NCI-H526 treated with DMSO at 0.1 percent for 48 hours (cell line): Measurements from ENCODE around the gene TRPT1.
A peak's percentile ranks its signal among the peaks of the same experiment; 100 is the strongest.

Experiments
- DNase-seq: peaks from one replicate; lab custom pipeline; 2025; lab: John Stamatoyannopoulos, UW

The TRPT1 gene

DNA sequence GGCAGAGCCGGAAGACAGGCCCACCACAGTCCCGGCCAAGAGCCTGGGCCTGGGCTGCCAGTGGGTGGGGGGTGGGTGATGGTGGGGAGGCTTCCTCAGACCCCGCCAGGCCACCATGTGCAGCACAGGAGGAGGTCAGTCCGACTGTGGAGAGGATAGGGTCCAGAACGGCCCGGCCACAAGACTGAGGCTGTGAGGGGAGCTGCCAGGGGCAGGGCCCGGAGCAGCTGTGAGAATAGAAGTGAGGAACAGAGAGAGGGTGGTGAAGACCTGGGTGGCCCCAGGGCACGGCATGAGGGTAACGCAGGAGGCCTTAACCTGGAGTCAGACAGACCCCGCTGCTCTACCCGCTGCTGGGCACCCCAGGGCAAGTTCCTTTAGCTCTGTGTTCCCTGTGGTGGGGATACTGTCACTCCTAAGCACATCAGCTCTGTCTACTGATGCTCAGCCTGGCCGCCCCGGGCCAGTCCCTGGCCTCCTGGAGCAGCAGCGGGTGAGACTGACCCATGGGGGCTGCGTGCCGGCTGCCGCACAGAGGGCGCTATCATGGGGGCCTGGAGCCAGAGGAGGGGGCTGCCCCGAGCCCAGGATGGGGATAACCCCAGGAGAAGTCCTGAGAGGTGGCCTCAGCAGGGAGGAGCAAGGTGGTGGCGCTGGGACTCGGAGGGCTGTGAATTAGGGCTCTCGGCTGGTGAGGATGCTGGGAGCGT, 17.7 kb downstream of the TRPT1 start:
- no peak for DNase-seq

DNA sequence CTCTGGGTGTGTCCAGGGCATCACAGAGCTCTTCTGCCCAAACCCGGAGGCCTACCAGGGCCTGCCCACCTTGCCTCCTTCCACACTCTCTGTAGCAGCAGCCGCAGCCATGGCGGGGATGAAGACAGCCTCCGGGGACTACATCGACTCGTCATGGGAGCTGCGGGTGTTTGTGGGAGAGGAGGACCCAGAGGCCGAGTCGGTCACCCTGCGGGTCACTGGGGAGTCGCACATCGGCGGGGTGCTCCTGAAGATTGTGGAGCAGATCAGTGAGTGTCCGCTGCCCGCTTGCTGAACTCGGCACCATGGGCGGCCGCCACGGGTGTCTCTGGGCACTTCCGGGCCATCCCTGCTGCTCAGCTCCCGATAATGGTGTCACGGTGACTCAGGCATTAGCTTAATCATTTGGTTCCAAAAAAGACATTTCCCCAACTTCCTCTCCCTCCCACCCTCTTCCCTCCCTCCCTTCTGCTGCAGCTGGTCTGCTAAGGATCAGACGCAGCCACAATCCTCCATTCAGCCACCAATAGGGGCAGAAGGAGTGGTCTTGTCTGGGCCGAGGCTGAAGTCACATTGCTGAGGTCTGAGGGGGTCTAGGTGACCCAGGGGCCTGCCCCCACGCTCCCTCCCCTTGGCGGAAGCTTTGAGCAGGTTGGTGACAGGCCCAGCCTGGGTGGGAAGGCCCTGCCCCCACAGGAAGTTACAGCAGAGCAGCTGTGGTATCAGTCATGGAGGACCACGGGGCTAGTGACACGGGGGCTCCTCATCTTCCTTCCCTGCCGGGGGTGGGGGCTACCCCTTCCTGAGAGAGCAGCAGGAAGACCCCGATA, 18.5 kb downstream of the TRPT1 start:
- no peak for DNase-seq

DNA sequence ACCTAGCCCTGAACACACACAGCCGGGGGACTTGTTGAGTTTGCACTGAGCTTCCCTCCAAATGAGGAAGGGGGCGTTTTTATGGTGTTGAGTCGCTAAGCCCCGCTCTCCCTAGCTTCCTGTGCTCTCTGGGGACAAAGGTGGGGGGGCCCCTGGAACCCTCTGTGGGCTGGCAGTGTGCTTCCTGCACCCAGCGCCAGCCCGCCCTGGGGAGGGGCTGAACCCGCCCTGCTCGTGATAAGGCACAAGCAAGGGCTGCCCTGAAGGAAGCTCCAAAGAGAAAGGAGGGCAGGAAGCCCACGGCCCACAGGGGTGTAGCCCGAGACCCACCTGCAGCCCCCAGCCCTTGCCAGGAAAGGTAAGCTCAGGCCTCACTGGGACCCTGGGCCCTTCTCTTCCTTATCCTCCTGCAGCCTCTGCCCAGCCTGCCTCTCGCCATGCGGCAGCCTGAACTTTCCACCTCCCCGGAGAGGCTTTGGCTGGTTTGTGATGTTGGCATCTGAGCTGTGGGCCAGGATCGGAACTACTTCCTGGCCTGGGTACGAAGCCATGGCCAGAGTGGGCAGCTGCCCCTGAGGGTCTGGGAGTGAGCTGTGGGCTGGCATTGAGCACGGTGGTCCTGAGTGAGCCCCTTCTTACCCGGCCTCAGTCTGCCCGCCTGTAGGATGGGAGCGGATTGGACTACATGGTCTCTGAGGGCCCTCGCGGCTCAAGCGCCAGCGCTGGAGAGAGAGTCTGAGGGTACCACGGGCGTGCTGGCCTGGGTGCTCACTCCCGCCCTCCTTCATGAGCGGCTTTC, 19.3 kb downstream of the TRPT1 start, which contains the start of gene FERMT3:
FERMT3 (plus strand) TSS at position 265 of the 799 bp plus-strand sequence. CDS start 644 bp downstream, outside the sequence.
- no peak for DNase-seq

DNA sequence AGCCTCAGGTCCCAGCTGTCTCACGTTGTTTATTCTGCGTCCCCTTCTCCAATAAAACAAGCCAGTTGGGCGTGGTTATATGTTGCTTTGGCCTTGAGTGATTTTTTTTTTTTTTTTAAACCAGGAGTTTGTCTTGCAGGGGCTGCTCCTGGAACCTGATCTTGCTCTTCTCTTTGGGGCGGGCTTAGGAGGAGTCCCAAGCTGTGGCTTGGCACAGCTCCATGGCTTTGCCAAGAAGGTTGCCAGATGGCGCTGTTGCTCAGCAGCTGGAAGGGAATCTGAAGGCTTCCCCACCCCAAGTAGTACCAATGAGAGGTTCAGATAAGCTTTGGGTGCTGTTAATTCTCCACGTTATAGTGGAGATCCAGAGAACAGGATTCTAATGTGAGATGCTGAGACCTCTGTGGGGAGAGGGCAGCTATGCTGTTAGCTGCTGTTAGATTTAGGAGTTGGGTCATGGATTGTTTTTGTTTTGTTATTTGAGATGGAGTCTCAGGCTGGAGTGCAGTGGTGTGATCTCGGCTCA, 21.5 kb downstream of the TRPT1 start:
- peak; percentile 52 for DNase-seq

DNA sequence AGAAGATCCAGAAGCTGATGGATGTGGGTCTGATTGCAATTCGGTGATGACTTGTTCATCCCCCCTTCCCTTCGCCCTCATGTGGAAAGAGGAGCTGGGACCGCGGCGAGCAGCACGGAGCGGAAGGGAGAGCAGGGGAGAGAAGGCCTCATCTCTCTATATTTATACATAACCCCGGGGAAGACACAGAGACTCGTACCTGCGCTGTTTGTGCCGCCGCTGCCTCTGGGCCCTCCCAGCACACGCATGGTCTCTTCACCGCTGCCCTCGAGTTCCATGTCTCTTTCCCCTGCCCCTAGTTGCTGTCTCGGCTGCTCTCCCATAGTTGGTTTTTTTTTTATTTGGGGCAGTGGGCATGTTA, 21.9 kb downstream of the TRPT1 start:
- DNase-seq, result no peak

DNA sequence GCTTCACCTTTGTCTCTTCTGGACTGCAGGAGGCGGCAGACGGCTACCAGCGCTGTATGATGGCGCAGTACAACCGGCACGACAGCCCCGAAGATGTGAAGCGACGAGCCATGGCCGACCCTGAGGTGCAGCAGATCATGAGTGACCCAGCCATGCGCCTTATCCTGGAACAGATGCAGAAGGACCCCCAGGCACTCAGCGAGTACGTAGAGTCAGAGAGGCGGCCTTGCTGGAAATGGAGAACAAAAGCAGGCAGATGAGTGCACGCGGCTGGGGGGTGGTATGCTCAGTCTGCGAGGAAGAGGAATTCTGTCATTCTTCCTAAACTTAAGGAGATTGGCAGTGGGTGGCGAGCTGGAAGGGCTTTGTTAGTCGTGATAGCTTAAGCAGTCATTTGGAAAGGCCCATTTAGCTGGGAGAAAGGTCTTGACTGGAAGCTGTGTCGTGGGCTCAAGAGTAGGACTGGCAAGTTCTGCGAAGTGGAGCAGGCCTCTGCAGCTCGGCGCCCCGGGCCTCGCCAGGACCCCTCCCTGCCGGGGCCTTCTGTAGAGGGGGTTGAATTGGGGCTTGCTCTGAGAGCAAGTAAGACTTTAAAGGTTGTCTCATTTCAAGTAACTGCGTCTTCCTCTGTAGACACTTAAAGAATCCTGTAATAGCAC, 22.4 kb downstream of the TRPT1 start:
- no peak for DNase-seq

DNA sequence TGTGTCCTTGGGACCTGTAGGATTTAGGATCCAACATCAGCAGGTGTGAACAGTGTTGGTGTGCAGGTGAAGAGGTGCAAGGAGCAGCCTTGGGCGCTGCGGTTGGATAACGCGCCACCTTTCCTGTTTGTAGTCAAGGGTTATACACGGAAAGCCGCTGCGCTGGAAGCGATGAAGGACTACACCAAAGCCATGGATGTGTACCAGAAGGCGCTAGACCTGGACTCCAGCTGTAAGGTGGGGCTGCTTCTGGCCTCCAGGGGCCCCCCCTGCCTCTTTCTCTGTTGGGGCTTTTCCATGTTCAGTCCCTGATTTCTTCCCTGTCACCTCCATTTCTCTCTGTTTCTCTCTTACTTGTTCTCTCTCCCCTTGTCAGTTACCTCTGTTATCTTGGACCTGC, 23.0 kb downstream of the TRPT1 start:
- no peak for DNase-seq

DNA sequence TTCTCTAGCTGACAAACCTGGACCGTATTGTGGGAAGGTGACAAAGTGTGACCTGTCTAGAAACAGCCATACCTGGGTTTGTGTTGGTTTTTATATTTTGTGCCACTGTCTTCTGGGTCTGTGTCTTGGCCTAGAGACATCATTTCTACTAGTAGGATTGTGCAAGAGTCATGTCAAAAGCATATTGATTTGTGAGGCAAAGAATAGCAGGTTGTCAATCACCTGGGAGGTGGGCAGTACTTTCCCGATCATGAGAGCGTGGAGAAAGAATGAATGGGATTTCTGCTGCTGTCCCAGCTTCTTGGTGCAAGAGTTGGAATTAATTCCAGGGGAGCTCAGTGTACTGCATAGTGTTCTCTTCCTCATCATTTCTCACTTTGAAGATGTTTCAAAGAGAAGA, 24.4 kb downstream of the TRPT1 start:
- DNase-seq, result no peak

DNA sequence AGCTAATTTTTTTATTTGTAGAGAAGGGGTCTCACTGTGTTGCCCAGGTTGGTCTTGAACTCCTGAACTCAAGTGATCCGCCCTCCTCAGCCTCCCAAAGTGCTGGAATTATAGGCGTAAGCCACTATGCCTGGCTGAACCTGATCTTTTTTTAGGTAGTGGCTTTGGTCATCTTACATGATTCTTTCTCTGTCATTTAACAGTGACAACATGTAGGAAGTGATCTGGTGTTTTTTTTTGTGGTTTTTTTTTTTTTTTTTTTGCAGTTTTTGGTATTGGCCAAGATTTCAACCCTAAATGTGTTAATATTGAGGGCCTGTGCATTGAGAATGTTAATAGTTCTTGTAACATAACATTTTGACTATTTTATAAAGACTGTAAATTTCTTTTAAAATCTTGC, 27.5 kb downstream of the TRPT1 start:
- DNase-seq, result no peak

DNA sequence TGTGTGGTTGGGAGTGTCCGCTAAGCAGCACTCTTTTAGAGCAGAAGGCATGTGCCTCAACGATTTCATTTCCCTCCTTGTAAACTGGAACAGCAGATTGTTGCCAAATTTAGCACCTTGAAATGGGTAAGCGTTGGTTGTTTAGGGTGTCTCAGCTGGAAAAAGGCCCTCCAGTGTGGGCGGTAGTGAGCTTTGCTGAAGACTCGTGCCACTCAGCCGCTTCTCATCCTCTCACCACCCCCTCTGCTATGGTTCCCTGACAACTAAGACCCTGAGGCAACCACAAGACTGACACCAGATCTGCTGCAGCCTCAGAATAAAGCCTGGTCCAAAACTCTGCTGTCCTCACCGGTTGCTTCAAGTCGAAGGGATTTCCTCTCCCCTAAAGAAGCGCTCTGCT, 29.4 kb downstream of the TRPT1 start:
- DNase-seq, result no peak

DNA sequence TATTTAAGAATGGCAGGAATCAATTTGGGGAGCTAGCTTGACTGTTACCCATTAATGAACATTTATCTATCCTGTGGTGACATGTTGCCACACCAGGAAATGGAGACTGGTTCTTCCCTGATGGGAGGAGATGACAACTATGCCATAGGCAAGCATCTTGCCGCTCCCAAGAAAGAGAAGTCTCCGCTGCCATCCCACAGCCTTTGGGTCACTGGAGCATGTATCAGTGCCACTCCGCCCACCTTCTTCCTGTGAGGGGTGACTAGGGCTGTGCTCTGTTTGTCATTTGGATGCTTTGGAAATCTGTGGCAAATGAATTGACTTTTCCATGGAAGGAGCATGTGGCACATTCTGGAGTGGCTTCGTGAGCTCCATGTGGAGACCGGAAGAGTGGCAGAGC, 33.6 kb downstream of the TRPT1 start:
- no peak for DNase-seq

DNA sequence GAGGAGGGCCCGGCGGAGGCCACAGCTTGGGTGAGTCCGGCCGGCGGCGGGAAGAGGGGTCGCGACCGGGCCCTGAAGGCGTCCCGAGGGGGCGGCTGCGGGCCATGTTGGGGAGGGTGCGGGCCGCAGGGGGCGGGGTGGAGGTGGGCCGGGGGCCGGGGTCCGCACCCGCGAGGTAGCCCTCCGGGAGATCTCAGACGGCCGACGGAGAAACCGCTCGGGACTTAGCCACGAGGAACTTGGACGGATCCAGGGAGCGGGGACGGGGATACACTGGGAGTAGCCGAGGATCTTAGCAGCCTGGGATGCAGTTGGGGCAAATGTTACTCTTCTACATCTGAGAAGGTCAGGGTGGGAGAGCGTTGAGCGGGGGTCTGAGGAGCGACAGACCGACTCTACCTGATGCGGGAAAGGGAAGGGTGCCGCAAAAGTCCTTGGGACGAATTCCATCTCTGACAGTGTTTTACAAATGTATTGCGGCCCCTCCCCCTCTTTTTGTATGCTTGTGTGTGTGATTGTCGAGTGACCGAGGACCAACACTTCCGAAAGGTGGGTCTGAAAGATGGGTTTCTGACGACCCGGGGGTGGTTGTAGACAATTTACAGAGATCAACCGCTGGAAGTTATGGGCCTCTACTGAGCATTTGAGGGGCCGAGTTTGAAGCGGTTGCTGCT, 39.4 kb downstream of the TRPT1 start:
- no peak for DNase-seq

DNA sequence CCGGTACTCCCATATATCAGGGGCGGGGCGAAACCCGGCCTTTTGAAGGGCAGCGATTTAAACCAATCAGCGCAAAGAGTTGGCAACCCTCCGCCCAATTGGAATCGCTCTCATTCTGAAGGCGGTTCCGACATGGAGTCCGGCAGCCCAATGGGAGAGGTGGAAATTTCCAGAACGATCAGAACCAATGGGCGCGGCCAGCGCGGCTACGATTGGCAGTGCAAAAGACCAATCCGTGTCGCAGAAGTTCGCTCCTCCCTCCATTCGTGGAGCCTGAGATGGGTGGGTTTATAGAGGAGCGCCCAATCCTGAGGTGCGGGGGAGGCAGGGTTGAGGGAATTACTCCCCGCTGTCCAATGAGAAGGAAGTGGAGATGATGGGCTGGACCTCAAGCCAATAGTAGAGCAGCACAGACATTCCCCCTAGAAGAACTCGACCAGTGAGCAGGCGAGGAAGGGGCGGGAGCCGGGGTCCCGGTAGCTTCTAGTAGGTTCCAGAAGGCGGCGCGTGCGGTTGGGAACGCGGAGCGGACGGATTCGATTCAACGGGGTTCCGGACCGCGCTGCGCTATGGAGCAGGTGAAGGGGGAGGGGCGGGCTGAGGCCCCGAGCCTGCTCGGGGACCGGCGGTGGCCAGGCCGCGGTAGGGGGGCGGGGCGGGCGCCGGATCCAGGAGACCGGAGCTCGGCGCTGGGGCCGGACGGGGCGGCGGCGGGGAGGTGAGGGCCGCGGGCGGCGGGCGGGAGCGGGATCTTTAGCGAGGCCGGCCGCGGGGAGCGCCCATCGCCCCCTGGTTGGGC, 40.1 kb downstream of the TRPT1 start, which contains the start of gene STIP1:
STIP1 (plus strand) TSS at position 479 of the 799 bp plus-strand sequence; CDS start at position 570, 91 bp downstream.
- peak; percentile 100 for DNase-seq

DNA sequence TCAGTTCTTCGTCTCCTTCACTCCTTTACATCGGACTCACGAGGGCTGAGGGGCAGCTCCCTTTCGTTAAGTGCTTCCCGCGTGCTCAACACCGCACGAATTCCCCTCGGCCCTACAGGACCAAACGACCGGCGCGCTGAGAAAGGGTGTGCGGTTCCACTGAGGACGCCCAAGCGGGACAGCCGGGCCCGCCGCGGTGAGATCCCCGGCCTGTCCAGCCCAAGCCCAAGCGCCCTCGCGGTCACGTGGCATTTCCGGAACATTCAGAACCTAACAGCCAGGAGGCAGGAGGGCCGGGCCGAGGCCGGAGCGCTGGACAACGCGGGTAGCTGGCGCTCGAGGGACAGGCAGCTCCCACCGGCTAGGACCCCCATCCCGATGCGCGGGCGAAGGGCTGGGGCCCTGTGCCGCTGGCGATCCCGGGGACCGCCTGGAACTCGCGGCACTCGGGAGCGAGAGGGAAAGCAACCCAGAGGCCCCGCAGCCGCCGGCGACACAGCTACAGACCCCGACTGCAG, 40.8 kb downstream of the TRPT1 start:
- DNase-seq, result peak; percentile 74

DNA sequence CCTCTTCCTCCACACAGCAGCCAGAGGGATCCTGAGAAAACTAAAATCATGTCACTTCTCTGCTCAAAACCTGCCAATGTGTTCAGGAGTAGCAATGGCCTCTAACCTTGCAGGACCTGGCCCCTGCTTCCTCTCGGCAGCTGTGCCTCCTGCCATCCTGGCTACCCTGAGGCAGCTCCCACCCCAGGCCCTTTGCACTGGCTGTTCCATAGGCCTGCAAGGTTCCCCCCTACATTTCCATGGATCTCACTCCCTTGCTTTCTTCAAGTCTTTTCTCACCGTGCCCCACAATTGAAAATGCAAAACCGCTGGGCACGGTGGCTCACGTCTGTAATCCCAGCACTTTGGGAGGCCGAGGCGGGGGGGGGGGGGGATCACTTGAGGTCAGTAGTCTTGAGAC, 42.1 kb downstream of the TRPT1 start:
- DNase-seq, result no peak

DNA sequence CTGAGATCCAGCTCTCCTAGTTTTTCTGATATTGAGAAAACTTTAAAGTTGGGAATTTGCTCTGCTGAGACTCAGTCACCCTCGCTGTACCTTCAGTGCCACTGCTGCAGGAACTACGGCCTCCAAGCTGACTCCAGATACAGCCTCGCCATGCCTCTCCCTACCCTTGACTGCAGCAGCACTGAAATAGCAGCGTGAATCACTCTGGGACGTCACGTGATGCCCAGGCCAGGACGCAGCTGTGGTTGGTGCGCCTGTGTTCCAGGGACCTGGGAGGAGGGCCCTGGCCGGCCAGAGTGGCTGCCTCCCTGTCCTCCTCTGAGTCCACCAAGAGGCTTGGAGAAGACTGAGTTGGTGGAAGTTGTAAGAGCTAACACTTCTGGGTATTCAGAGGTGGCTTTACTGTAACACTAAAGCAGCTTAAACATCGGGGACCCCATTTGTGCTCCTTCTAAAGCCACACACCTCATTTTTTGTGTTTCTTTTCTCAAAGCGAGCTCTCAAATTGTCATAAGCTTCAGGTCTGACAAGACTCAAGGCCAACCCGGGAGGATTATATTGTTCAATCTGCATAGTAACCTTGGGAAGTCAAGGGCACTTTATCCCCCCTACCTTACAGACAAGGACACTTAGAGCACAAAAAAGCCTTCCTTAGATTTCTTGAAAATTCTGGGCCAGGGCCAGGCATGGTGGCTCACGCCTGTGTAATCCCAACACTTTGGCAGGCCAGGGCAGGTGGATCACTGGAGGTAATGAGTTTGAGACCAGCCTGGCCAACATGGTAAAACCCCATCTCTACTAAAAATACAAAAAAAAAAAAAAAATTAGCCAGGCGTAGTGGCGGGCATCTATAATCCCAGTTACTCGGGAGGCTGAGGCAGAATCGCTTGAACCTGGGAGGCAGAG, 44.2 kb downstream of the TRPT1 start:
- DNase-seq, result peak; percentile 54

DNA sequence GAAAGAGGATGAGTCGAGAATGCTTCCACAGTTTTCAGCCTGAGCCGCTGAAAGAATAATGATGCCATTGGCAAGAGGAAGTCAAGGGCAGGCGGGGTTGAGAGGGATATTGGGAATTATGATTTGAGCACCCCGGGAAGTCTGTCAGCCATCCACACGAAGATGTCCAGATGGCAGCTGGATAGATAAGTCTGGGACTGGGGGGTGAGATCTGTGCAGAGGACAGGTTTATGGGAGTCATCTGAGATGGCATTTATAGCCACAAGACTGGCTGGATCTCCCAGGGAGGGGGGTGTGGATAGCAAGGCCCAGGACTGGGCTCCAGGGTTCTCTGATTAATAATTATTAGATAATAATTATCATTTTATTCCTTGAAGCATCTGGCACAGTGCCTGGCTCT, 45.1 kb downstream of the TRPT1 start:
- DNase-seq, result no peak

DNA sequence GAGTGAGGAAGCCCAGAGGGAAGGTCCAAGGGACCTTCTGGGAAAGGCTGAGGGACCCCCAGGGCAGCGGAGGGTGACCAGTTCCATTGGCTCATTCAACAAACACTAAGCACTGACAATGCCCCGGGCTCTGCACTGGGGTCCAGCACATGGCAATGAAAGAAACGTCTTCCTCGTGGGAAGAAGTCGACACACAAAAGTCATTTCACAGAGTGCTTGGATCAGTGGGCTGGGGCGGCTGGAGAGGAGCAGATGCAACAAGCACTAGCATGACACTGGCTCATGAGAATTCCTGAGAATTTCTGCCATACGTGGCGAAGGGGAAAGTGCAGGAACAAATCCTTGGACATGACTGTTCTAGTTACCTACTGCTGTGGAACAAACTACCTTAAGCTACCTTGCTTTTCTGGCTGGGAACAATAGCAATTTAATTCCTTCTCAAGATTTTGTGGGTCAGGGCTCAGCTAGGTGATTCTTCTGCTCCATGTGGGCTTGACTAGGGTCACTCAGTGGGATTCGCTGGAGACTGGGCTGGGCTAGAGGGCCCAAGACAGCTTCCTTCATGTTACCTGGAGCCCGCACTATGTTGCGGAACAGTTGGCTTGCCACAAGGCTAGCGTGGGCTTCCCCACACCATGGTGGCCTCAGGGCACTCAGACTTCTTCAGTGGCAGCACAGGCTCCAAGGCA, 46.9 kb downstream of the TRPT1 start:
- no peak for DNase-seq
